Fibroblast of gingiva (primary cell): Measurements from ENCODE around the gene PKIB.
"Not testable (repeated sequence)": the region's sequence is repeated elsewhere in the genome, so short reads cannot be mapped to it uniquely, and the experiment has no call there.

Experiments used
- DNase-seq: peaks from one replicate; pipeline ENCODE4 v3.0.0-alpha.2; 2011; ENCODE audit warnings: low read depth

Gene PKIB, protein sequence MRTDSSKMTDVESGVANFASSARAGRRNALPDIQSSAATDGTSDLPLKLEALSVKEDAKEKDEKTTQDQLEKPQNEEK

DNA sequence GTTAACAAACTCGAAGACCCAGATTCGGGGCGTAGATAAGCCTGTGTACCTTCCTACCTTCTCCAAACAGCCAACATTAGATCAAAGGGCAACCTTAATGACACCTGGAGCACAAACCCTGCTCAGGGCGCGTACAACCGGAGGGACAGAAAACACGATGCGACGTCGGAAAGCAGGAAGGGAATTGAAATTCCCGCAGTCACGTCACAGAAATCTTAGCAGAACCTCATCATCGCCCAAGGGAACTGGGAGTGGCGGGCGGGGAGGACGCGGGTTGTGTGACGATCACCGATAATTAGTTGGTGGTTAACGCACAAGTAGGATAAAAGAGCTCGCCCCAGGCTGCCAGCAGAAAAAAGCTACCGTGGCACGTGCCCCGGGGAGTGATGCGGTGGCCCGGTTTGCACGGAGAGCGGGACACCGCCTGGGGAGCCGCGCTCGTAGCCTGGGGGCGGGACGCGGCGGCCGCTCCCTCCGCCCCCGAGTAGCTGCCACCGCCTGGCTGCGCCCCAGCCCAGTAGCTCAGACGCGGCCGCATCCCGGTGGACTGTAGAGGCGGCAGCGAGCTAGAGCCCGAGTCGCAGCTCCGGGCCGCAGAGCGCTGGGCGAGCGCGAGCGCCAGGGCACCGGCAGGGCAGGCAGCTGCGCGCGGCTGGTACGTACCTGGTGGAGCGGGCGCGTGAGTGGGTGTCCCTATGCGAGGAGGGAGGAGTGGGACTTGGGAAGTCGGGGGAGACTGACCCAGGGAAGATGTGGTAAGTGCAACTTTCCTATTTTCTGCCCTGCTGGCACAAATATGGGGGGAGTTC, at the start of gene PKIB:
Gene PKIB (plus strand): TSS at position 525 of the 809 bp plus-strand sequence. CDS start 107,390 bp downstream, outside the sequence.
- peak; percentile 42 for DNase-seq

DNA sequence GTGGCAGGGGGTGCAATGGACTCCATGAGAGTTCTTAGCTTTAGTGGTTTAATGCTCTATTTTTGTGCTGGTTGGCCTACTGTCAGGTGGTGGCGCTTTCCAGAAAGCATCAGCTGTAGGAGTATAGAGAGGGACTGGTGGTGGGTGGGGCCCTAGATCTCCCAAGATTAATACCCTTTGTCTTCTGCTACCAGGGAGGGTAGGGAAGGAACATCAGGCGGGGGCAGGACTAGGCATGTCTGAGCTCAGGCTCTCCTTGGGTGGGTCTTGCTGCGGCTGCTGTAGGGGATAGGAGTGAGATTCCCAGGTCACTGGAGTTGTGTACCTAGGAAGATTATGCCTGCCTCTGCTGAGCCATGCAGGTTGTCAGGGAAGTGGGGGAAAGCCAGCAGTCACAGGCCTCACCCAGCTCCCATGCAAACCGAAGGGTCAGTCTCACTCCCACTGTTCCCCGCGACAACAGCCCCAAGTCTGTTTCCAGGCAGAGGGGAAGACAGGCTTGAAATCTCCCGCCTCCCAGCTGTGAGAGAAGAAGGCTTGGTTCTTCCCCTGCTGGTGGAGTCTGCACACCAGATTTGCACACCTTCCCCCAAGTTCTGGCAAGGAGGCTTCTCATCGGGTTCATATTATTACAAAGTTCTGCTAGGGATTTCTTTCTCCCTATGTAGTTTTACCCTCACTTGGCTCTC, 46.7 kb upstream of the PKIB start:
- no peak for DNase-seq

GRCh38 chr6:122564230-122564629, 46.0 kb upstream of the PKIB start:
- no peak for DNase-seq

GRCh38 chr6:122565708-122566107, 44.5 kb upstream of the PKIB start:
- no peak for DNase-seq

GRCh38 chr6:122567034-122567433, 43.2 kb upstream of the PKIB start:
- no peak for DNase-seq

GRCh38 chr6:122568350-122568749, 41.9 kb upstream of the PKIB start:
- no peak for DNase-seq

DNA sequence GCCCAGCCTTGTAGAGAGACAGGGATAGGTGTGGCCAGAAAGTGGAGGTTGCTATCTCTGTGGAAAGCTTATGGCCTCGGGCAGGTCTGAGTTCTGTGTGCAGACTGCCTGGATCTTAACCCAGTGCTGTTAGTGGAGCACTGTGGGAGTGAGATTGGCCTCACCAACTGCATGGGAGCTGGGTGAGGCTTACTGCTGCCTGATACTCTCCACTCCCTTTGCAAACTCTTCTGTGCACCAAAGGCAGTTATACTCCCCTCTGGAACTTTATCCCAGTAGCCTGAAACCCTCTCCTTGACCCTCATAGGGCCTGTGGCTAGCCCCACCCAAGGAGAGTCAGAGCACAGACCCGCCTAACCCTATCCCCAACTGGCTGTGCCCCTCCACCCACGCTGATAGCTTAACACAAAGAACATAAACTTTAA, 41.4 kb upstream of the PKIB start:
- no peak for DNase-seq

DNA sequence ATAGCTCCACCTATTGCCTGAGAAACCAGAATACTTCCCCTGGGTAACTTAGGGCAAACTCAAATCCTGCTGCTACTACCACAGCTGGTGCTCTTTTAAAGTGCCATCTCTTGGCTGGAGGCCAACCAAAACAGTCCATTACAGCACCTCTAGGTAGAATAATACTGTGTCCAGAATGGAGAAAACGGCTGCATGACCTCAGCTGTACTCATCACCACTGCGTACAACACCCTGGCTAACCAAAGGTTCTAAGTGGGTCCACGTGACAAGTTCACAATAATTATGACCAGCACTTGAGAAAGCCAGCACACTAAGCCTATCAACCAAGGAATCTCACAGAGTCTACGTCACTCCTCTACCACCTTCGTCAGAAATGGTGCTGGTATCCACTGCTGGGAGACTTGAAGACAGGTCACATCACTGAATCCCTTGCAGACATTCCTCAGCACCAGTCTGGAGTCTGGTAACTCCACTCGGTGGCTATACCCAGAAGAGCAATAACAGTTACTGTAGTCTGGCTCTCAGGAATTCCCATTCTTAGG, 40.9 kb upstream of the PKIB start:
- no peak for DNase-seq

GRCh38 chr6:122571888-122572287, 38.3 kb upstream of the PKIB start:
- DNase-seq, result no peak

DNA sequence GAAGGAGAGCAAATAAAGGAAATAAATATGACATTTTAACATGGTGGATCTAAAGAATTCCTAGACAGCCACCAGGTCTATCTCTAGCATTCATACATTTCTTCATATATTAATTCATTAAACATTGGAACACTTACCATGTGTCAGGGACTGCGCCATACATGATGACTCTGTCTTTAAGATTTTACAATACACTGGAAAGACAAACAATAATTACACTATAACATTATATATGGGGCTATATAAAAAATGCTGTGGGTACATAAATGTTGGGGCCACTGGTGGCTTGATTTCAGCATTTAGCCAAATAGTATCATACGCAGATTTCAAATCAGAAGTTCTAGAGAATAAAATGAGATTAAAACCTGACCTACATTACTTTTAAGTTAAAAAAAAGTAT, 33.3 kb upstream of the PKIB start:
- no peak for DNase-seq

GRCh38 chr6:122578961-122579360, 31.2 kb upstream of the PKIB start:
- DNase-seq, result no peak

DNA sequence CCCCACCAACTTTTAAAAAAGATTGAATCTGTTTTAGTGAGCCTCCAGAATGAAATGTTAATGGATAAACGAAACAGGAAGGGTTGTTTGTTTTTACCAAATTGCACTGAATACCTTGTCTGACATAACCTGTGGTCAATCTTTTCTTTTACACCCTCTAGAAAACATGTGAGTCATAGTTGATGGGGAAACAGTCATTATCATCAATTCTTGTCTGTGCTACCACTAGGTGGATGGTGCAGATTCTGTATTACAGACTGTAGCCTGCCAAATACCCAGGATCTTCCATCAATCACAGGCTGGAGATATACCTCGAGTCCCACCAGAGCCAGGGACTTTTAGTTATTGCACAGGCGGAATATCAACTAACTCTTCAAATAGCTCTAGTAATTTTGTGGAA, 29.5 kb upstream of the PKIB start:
- DNase-seq, result no peak

GRCh38 chr6:122589115-122589514, 21.1 kb upstream of the PKIB start:
- DNase-seq, result no peak

DNA sequence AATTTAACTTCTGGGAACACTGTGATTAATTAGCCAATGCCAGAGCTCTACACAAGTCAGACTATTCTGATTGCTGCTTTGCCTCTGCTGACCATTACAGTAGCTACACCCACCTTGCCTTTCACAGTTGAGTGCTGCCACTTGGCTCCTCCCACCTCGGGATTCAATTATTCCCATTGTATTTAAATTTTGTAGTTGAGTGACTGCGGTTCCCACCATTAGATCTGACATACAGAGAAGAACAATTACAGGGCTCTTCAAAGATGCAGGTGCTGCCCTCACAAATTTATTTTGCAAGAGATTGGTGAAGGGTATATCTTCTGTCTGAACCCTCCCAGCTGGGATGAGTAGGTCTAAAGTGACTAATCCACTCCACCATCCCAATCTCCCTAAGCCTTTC, 11.9 kb upstream of the PKIB start:
- DNase-seq, result not testable (repeated sequence)

DNA sequence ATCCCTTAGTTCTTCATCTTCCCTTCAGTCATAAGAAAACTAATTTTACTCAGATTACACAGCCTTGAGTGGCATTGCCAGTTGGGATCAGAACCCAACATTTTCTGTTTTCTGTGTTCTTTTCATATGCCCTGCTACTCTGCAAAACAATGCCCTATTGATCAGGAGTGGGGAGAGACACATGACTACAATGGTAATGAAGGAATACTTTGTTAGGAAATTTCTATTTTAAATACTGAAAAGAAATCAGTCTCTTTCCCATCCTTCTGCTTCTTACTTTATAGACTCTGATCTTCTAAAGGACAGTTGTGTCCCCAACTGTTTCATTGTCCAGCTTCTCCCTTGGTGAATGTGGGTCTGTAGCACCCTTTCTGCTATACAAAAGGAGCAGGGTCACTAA, 5.5 kb upstream of the PKIB start:
- no peak for DNase-seq

DNA sequence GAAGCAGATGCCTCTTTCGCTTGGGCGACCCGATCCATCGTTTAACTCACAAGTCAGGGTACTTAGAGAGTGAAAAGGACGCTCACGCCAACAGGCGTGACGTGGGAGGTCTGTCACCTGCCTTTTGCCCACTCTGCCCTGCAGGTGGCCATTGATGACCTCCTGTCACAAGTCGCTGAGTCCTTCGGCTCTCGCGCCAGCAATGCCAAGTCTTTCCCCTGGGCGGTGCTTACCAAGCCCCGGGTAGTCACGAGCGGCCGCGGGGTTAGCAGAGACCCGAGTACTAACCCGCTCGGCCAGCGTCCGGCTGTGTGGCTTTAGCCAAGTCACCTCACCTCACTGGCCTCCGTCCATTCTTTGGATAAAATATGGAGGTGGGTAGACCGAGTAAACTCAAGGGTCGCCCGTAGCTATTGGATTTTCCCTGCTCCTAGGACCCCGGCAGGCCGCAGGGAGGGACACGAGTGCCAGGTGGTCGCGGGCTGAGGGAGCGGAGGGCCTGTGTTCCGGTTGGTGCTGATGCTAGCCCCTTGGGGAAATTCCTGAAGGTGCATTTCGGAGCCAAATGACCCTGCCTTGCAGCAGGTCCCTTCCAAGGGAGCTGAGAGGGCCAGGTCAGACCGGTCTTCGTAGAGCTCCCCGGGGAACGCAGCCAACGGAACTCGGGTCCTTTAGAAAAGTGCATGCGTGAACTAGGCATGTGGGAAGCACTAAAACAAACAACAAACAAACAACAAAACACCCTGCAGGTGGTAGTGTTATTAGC, 668 bp downstream of the PKIB start:
- no peak for DNase-seq

GRCh38 chr6:122612838-122613237, 2.6 kb downstream of the PKIB start:
- DNase-seq, result no peak

- no peak for DNase-seq
Measured at GRCh38 chr6:122614303-122614702, 4.1 kb downstream of the PKIB start.

- DNase-seq, result no peak
Measured at GRCh38 chr6:122615409-122615808, 5.2 kb downstream of the PKIB start.

DNA sequence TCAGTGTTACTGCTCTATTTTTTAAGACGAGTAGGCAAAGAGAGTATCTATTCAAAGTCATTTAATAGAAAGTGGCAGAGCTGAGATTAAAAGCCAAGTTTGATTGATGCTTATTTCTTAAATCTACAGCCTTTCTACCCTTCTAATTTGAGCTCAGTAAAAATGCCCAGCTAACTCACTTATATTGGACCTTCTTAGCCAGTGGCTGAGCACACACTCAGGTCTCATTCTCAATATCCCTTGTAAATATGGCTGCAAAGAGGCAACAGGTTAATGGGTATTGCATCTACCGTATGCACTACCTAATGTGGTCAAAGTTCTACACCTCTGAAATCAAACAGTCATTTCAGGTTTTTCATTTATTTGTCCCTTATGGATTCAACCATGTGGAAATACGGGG, 6.7 kb downstream of the PKIB start:
- no peak for DNase-seq

DNA sequence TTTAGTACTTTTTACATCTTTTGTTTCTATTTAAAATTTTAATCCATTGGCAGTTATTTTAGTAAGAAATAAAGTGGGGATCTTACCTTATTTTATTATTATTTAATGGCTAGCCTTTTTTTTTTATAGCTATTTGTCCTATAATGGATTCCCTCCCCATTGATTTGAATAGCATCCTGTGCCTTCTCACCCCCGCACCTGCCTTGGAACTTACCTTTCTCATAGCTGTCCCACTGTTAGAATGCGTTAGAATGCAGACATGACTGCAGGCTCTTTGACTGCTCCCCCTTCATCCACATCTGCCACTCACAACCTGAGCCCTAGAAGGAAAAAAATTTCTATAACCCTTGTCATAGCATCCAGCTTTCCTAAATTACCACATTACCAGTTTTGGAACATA, 9.1 kb downstream of the PKIB start:
- no peak for DNase-seq

- no peak for DNase-seq
Measured at GRCh38 chr6:122620428-122620827, 10.2 kb downstream of the PKIB start.
